ENCODE results near the gene SLC39A11.
"Not testable (repeated sequence)": the region's sequence is repeated elsewhere in the genome, so short reads cannot be mapped to it uniquely, and the experiment has no call there.

Gene SLC39A11

GRCh38 chr17:73071066-73071999, 21.2 kb downstream of the SLC39A11 start:
- no peak for DNase-seq (ENCODE audit: low read depth in 2 of 2)

- DNase-seq (ENCODE audit: low read depth in 2 of 2): no peak
Measured at GRCh38 chr17:73069841-73070240, 22.6 kb downstream of the SLC39A11 start.

DNA sequence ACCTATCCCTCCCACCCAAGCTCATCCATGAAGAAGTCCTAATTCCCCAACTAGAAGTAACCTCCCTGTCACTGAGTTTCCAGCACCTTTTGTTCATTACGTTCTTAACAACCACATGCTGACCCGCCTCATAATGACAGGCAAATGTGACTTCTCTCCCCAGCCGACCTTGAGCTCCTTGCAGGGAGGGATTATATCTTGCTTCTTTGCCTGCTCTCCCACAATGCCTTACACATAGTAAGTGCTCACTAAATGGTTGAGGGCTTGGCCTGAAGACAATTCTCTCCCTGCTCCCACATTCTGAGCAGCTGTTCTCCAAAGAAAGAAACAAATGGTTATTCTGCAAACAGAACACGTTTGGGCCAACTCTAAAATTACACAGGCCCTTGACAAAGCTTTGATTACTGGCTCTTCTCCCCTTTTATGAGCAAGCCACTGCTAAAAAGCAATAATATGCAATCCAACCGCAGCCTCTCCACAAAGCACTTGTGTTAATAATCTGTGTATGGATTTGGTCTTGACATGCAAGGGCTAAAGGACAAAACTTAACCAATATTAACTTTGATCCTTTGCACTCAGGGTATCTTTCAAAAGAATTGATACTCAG, 23.2 kb downstream of the SLC39A11 start:
- DNase-seq (ENCODE audit: low read depth in 2 of 2): no peak

GRCh38 chr17:73068322-73069153, 23.9 kb downstream of the SLC39A11 start:
- no peak for DNase-seq (ENCODE audit: low read depth in 2 of 2)

DNA sequence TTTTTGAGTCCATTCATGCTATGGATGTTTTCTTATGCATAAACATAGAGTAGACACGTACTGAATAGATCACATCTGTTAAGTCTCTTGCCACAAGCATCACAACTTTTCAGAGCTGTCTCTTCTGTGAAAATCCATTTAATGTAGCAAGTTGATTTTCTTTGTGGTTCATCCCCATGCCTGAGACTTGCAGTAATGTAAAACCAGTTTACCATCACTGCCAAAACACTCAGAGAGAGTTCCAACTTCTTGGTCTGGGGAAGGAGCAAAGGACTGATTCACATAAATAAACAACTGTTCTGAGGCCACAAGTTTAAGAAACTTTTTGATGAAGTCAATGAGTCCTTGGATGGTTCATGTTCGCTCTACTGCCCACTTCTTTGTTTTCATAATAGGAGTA, 24.8 kb downstream of the SLC39A11 start:
- DNase-seq (ENCODE audit: low read depth in 2 of 2): not testable (repeated sequence)

GRCh38 chr17:73067075-73067474, 25.4 kb downstream of the SLC39A11 start:
- no peak for DNase-seq (ENCODE audit: low read depth in 2 of 2)

GRCh38 chr17:73066148-73066884, 26.2 kb downstream of the SLC39A11 start:
- no peak for DNase-seq (ENCODE audit: low read depth in 2 of 2)

- DNase-seq (ENCODE audit: low read depth in 2 of 2): no peak
Measured at GRCh38 chr17:73065376-73065775, 27.1 kb downstream of the SLC39A11 start.

GRCh38 chr17:73064084-73064938, 28.2 kb downstream of the SLC39A11 start:
- no peak for DNase-seq (ENCODE audit: low read depth in 2 of 2)

DNA sequence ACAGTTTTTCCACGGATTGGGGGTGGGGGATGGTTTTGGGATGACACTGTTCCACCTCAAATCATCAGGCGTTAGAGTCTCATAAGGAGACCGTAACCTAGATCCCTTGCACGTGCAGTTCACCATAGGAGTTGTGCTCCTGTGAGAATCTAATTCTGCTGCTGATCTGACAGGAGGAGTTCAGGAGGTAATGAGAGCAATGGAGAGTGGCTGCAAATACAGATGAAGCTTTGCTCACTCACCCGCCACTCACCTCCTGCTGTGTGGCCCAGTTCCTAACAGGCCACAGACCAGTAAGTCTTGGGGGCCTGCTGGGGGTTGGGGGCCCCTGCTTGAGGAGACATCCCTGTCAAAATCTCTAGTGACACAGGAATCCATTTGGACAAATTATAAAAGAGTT, 29.8 kb downstream of the SLC39A11 start:
- DNase-seq (ENCODE audit: low read depth in 2 of 2): no peak

- DNase-seq (ENCODE audit: low read depth in 2 of 2): no peak
Measured at GRCh38 chr17:73061161-73061560, 31.3 kb downstream of the SLC39A11 start.

DNA sequence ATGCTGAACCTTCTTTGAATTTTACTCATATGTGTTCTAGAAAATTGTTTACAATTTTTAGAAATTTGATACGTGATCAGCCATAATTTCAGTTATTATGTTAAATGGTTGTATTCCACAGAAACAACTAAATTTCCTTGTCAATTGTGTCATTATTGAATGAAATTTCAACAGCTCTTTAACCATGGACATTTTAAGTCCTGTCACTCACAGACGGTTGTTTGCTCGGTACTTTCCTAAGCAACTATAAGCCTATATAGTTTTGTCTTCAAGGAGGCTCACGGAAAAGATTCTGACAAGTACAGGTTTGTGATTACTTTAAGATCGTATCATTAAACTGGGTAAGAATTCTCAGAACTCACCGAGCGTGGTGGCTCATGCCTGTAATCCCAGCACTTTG, 31.8 kb downstream of the SLC39A11 start:
- DNase-seq (ENCODE audit: low read depth in 2 of 2): no peak

DNA sequence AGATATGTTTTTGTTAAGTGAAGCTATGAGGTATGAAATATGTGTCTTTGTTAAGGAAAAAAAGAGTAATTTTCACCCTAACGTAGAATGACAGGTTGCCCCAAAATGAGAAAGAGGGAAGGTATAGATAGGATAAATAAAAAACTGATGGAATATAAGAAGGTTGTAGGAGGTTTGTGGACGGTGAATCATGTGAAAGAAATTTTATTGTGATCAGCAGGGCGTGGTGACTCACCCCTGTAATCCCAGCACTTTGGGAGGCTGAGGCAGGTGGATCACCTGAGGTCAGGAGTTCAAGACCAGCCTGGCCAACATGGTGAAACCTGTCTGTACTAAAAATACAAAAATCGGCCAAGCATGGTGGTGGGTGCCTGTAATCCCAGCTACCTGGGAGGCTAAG, 32.8 kb downstream of the SLC39A11 start:
- DNase-seq (ENCODE audit: low read depth in 2 of 2): not testable (repeated sequence)

- DNase-seq (ENCODE audit: low read depth in 2 of 2): no peak
Measured at GRCh38 chr17:73058022-73058421, 34.5 kb downstream of the SLC39A11 start.

DNA sequence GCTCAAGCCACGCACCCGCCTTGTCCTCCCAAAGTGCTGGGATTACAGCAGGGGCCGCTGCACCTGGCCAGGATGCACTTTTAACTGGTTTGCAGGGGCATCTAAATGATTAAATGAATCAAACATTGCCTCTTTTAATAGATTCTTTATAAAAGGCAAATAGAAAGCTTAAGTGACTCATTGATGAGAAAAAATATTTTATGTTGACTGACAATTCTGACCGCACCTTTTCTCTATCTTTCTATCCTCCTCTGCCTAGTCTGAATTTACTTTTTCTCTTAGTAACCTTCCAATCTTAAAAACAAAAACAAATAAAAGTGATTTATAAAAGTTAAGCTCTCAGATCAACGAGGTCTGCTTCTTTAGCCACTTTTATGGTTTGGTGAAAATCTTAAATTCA, 35.3 kb downstream of the SLC39A11 start:
- DNase-seq (ENCODE audit: low read depth in 2 of 2): no peak

GRCh38 chr17:73052923-73053322, 39.6 kb downstream of the SLC39A11 start:
- DNase-seq (ENCODE audit: low read depth in 2 of 2): no peak

GRCh38 chr17:73050797-73051196, 41.7 kb downstream of the SLC39A11 start:
- no peak for DNase-seq (ENCODE audit: low read depth in 2 of 2)

DNA sequence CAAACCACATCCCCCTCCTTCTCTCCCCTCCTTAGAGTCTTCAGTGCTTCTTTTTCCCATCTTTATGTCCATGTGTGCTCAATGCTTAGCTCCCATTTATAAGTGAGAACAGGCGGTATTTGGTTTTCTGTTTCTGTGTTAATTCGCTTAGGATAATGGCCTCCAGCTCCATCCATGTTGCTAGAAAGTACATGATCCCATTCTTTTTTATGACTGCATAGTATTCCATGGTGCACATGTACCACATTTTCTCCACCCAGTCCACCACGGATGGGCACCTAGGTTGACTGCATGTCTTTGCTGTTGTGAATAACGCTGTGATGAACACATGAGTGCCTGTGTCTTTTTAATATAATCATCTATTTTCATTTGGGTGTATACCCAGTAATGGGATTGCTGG, 44.3 kb downstream of the SLC39A11 start:
- no peak for DNase-seq (ENCODE audit: low read depth in 2 of 2)

DNA sequence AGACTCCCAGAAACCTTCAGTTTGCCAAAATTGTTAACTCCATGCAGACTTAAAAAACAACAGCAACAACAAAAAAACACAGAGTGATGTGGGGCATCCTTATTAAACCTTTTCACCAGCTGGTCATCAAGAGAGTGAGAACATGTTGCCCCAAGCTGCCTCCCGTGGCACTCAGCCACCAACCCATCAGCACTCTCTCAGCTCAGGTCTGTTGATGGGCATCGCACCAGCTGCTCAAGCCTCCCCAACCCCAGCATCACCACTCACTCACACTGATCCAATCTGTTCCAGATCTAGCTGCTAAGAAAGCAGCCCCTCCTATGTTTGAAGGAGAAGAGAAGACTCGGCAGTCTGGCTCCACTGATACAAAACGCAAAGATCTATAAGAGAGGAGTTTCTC, 46.8 kb downstream of the SLC39A11 start:
- no peak for DNase-seq (ENCODE audit: low read depth in 2 of 2)

DNA sequence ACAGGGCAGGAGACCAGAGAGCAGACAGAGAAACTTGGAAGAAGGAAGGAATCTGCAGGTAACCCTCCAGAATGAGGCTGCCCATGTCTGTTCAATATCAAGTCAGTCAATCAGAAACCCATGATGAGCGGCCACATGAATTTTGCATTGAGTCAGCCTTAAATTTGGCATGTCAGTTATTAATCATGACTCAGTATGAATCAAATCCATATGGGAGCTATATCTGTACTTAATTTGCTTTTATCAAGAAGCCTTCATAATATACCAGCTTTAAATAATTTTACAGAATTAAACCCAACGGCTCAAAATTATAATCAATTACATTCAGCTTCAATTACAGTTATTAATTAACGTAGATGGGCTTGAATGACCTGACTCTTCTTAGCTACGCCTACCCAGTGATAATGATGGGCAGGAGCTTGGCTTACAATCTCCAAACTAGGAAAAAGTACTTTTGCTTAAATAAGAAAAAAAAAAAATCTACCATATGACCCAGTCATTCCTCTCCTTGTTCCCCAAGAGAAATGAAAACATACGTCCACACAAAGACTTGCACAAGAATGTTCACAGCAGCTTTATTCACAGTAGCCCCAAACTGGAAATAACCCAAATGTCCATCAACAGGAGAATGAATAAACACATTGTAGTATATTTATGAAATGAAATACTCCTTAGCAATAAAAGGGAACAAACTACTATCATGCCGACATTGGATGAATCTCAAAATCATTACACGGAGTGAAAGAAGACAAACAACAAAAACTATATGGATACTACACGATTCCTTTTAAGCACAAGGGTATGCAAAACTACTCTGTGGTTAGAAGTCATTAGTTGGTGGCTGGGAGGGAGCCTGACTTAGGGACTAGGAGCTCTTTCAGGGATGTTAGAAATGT, 48.6 kb downstream of the SLC39A11 start:
- no peak for DNase-seq (ENCODE audit: low read depth in 2 of 2)
